ENCODE data around the gene YTHDC2.

The YTHDC2 gene

GRCh38 chr5:113606298-113607134 is 93.0 kb downstream of the YTHDC2 start:
- peak; percentile 54 for DNase-seq (ENCODE audit: low spot score)

- no peak for DNase-seq (ENCODE audit: low spot score)
Observed at GRCh38 chr5:113607361-113607760, 93.9 kb downstream of the YTHDC2 start.

GRCh38 chr5:113608113-113608596 is 94.7 kb downstream of the YTHDC2 start:
- DNase-seq (ENCODE audit: low spot score): no peak

GRCh38 chr5:113612060-113612496 is 98.6 kb downstream of the YTHDC2 start:
- peak; percentile 45 for DNase-seq (ENCODE audit: low spot score)

GRCh38 chr5:113614191-113614590 is 100.7 kb downstream of the YTHDC2 start:
- DNase-seq (ENCODE audit: low spot score): peak; percentile 45

GRCh38 chr5:113615708-113616107 is 102.2 kb downstream of the YTHDC2 start:
- no peak for DNase-seq (ENCODE audit: low spot score)

- DNase-seq (ENCODE audit: low spot score): no peak
Observed at GRCh38 chr5:113617191-113617796, 103.8 kb downstream of the YTHDC2 start.

- no peak for DNase-seq (ENCODE audit: low spot score)
Observed at GRCh38 chr5:113632996-113633395, 119.5 kb downstream of the YTHDC2 start.

GRCh38 chr5:113634957-113635356 is 121.5 kb downstream of the YTHDC2 start:
- DNase-seq (ENCODE audit: low spot score): no peak

- no peak for DNase-seq (ENCODE audit: low spot score)
Observed at GRCh38 chr5:113641715-113642114, 128.2 kb downstream of the YTHDC2 start.

Data from kidney tubule cell (primary cell).